TTC549 (cell line): ENCODE results near the gene WBP1L.

Experiments
- FAIRE-seq: peaks from 2 replicates; lab custom pipeline; 2012; peaks lifted over from hg19 to GRCh38; lab: Jason Lieb, UNC

The WBP1L gene

DNA sequence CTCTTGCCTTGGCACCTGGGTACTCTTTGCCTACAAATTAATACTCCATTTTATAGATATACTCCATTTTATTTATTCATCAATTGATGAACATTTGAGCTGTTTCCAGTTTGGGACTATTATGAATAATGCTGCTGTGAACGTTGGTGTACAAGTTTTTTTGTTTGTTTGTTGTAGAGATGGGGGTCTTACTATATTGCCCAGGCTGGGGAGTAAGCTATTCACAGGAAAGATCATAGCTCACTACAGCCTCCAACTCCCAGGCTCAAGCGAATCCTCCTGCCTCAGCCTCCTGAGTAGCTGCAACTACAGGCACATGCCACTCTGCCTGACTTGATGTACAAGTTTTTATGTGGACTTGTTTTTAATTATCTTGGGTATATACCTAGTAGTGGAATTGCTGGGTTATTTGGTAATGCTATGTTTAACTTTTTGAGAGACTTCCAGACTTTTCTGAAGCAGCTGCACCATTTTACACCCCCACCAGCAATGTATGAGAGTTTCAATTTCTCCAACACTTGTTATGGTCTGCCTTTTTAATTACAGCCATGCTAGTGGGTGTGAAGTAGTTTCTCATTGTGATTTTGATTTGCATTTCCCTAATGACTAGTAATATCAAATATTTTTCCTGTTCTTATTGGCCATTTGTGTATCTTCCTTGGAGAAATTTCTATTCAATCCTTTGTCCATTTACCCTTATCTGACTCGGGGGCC, 15.9 kb downstream of the WBP1L start:
- FAIRE-seq, result no peak

DNA sequence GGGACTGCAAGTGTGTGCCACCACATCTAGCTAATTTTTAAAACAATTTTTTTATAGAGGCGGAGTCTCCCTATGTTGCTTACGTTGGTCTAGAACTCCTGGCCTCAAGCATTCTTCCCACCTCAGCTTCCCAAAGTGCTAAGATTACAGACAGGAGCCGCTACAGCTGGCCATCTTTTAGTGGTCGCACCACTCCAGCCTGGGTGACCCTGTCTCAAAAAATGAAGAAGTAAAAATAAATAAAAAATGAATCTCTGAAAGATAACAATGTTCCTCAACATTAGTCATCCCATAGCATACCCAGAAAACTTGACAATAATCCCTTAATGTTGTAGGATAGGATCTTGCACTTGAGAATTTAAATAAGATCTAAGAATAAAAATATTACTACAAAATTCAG, 18.2 kb downstream of the WBP1L start:
- no peak for FAIRE-seq

GRCh38 chr10:102762401-102763015, 18.8 kb downstream of the WBP1L start:
- FAIRE-seq, result no peak

- no peak for FAIRE-seq
Measured at GRCh38 chr10:102763037-102763607, 19.4 kb downstream of the WBP1L start.

GRCh38 chr10:102764470-102765161, 20.9 kb downstream of the WBP1L start:
- no peak for FAIRE-seq

DNA sequence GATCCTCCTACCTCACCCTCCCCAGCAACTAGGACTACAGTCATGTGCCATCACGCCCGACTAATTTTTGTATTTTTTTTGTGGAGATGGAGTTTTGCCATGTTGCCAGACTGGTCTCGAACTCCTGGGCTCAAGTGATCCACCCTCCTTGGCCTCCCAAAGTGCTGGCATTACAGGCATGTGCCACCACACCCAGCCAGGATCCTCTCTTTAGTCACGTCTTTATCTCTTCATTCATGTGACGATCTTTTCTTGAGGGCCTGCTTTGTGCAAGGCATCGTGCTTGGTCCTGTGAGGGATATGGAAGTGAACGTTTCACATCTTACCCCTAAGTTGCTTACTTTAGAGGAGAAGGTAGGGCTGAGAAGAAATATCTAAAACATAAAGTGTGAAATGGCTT, 21.6 kb downstream of the WBP1L start:
- no peak for FAIRE-seq

GRCh38 chr10:102767428-102768160, 23.8 kb downstream of the WBP1L start:
- FAIRE-seq, result no peak

DNA sequence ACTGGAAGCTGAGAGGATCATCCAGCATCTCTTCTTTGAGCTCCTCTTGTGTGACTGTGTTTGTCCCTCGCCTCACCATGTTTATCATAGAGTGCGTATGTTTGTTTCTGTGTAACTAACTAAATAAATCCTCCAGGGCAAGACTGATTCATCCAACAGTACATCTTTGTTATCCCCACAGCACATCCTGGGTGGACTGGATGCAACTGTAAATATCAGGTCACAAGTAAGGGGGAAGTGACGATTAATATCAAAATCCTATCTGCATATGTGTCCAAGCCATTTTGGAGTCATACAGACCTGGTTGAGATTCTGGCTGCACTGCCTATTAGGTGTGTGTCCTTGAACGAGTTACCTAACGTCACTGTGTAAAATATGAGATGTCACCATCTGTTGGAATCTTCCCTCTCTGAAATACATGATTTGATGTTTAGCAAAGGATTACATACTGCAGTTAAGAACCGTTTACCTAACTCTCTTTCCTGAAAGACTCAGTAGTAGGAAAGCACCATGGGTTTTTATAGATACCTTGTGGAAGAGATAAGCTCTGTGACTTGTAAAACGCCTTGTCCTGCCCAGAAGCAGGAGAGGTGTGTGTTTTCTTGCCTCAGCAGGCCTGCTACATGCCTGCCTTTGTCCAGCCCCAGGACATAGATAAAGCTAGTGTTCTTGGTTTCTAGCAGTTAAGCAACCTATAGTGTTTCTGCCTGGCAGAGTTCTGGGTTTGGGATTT, 25.8 kb downstream of the WBP1L start:
- FAIRE-seq, result no peak

DNA sequence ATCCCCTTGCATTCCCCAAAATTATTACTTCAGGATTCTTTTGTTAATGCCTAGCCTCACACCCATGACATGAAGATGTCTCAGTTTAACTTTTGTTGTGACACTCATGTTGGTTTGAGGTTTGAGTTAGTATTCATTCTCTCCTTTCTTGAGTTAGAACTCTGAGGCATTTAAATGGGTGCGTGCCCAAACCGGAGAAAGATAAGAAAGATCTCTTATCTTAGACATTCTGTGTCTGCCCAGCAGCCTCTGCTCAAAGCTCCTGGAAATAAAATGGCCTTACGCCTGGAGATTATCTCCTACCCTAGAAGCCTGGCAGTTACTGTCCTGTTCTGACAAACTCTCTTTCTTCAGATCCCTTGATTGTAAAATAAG, 26.3 kb downstream of the WBP1L start:
- no peak for FAIRE-seq

- no peak for FAIRE-seq
Measured at GRCh38 chr10:102770792-102771191, 27.0 kb downstream of the WBP1L start.

DNA sequence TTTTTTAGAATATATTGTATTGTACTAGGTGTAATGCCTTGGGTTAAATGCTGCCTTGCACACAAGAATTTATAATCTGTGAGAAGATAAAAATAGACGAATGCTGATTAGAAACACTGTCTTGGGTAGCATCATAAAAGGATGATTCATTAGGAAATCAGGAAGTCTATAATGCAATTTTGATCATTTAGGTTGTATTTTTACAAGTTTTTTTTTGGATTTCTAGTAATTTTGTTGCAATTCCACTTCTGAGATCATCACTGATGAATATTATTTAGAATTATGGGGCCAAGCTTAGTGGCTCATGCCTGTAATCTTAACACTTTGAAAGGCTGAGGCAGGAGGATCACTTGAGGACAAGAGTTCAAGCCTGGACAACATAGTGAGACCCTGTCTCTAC, 29.6 kb downstream of the WBP1L start:
- FAIRE-seq, result no peak

- FAIRE-seq, result no peak
Measured at GRCh38 chr10:102773986-102774385, 30.2 kb downstream of the WBP1L start.

DNA sequence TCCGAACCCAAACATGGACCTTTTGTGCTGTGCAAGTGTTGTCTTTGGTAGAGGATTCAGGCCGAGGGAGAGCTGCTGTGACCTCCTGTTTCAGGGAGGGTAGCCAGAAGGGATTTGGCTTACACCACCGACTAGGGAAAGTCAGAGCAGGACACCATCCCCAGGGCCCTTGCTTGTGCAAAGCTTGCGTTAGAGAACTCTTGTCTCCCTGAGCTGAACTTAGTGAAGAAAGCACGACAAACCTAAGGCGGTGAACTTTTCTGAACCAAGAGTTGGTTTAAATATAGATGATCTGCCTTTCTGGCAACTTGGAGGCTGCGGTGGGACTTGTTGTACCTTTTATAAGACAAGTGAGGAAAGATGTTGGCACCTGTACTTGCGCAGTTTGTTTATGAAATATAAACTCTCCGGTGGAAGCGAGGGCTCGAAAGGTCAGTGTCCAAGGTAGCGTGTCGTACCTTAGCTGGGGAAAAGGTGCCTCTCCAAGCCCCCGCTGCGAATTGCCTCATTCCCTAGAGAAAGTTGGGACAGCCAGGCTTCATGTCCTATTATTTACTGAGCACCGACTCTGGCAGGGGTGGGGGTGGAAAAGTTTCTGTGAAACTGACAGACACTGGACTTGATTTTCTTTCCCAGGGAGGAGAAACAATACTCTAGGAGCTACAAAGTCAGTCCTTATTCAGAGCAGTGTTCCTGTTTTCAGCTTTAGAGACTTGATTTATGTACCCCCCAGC, 31.6 kb downstream of the WBP1L start:
- no peak for FAIRE-seq

DNA sequence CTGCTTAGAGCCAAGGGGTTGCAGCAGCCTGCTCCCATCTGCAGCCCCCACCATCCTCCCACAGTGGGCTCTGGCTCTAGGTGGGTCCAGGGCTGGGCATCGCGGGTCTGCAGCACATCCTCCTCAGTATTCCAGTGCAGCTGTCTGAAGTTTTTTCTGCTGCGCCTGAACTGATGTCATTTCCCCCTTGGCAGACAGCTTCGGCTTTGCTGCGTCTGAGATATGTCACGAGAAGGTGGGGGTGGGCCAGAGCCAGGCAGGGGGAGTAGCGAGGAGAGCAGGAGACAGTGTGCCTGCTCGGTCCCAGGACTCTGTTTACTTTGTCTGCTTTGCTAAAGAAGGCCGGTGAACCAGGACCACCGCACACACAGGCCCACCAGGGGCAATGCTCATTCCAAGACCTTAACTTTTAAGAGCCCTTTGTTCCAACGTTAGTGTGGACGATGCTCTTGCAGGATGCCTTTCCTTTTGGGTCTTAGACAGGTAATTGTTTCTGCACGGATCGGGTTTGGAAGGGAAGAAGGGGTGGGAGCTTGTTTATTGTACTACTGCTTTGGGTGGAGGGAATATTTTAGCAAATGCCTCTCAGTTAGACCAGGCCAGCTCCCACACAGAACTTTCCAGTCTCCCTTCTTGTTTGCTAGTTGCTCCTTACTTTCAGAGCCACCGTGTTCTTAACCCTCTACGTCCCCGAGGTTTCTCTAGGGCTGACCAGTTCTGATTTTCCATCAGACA, 32.4 kb downstream of the WBP1L start:
- no peak for FAIRE-seq

DNA sequence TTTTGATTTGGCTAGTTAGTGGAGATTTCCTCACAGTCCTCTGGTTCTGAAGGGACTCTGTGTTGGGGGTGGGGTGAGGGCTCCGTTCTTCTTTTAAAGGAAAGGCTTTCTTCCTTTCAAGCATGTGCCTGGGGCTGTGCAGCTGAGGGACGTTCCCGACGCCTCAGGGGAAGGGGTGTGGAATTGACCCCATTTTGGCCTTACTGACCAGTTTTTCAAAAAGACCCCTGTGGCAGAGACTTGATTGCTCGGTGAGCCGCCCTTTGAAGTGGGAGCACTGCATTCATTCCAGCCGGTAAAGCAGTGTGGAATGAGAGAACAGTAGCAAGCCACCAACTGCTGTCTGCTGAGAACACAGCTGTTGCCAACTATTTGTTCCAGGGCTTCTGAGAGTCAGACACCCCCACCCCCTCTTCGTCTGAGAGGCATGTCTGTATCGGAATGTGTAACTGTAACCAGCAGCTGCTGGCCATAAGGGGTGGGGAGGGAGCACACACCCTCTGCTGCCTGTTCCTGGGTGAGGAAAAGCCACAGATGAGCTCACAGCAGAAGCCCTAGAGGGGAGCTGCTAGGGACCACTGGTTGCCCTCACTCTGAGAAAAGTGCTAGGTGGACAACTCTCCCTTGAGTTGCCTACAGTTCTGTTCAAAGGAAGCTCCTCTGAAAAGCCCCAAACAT, 33.2 kb downstream of the WBP1L start:
- no peak for FAIRE-seq

DNA sequence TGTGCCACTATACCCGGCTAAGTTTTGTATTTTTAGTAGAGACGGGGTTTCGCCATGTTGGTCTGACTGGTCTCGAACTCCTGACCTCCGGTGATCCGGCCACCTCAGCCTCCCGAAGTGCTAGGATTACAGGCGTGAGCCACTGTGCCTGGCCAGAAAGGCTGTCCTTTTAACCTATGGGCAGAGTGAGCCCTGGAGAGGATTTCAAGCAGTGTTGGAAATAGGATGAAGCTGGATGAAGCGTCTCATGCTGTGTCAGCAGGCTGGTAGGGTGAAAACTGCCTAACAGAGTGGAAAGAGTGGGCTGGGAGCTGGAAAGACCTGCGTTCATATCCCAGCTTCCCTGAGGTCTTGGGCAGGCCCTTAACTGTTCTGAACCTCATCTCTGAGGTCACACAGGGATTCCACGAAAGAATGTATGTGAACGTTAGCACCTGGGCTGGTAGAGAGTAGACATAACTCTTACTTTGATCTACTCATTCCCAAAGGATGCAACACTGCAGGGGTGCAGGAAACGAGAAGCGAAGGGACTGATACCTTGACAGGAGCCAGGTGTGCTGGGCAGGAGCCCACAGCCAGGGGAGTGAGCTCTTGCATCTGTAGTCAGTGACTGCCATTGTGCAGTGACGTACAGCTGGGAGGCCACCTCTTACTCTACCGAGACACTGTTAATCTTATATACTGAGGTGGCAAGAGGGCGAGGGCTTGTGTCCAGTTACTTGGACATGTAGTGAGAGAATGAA, 34.1 kb downstream of the WBP1L start:
- no peak for FAIRE-seq

DNA sequence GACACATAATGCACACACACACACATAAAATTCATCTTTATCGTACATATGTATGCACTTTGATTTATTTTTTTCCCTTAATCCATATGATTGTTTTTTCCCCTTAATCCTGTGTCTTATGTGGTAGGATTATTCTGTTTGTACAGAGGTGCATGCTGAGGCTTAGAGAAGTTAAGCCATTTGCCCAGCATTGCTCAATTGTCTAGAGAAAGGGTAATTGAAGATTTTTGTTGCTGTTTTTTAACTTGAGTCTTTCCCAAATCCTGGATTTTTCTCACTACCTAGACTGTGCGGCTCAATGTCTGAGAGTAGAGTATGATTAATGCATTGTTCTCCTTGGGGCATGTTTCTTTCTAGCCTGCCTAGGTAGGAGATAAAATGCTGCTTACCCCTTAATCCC, 35.0 kb downstream of the WBP1L start:
- FAIRE-seq, result no peak

DNA sequence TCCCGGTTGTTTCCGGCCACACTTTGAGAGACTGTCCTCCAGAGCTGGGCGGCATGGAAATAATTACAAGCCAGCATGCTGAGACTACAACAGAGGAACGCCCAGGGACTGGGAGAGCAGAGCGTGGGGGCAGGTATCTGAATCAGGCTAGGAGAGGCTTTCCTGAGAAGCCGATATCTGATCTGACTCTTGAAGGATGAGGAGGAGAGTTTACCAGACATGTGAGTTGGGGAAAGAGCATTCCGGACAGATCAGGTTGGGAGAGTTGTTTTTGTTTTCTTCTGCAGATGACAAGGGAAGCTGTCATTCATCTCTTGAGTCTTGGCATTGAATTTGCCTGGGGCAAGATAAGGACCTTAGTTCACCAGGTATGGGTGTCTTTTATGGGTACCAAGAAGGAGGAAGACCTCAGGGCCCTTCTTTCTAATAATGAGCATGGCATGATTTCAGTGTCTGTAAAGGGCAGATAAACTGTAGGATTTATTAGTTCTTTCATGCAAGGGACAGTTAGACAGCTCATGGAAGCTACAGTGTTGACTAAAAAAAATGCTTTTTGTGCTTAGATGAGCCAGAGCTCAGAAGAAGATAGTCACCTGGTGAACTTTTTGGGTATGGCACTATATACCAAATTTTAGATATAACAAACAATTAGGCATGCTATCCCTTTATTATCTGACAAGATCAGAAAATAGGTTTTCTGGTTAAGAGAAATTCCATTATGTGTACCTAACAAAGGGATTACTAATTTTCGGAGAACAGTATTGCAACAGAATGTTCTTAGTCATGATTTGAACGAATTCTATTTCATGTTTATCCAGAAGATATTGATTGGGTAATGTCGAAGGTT, 36.2 kb downstream of the WBP1L start:
- FAIRE-seq, result no peak

DNA sequence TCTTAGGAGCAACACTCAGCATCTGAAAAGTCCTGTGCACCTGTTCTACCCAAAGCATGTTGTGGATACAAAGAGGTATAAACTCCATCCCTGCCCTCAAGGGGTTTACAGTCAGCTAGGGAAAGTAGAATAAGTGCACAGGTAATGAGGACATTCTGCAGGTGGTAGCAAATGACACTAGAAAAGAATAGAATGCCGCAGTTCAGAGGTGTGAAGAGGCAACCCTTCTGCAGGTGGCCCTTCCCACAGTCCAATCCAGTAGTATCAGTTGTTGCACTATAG, 36.7 kb downstream of the WBP1L start:
- FAIRE-seq, result no peak
